BLaER1 (cell line): Measurements from ENCODE around the gene GMDS.

Source experiments
- H3K27ac ChIP-seq: shearing (Covaris generic); formaldehyde crosslinking; 2 replicates; pipeline ENCODE4 v1.8.1; 2022
- H3K27me3 ChIP-seq: shearing (Covaris generic); formaldehyde crosslinking; 2 replicates; pipeline ENCODE4 v1.8.1; 2022
- H3K36me3 ChIP-seq: shearing (Covaris generic); formaldehyde crosslinking; 2 replicates; pipeline ENCODE4 v1.8.1; 2022
- H3K4me1 ChIP-seq: shearing (Covaris generic); formaldehyde crosslinking; 2 replicates; pipeline ENCODE4 v1.8.1; 2022
- H3K4me2 ChIP-seq: shearing (Covaris generic); formaldehyde crosslinking; 2 replicates; pipeline ENCODE4 v1.8.1; 2022
- H3K4me3 ChIP-seq: shearing (Covaris generic); formaldehyde crosslinking; 2 replicates; pipeline ENCODE4 v1.8.1; 2022
- H3K9ac ChIP-seq: shearing (Covaris generic); formaldehyde crosslinking; 2 replicates; pipeline ENCODE4 v1.8.1; 2022
- H3K9me3 ChIP-seq: shearing (Covaris generic); formaldehyde crosslinking; 2 replicates; pipeline ENCODE4 v1.8.1; 2022
- H4K20me1 ChIP-seq: shearing (Covaris generic); formaldehyde crosslinking; 2 replicates; pipeline ENCODE4 v1.8.1; 2022
- Cebpa-rat ChIP-seq: shearing (Covaris generic); IDR thresholded peaks from 2 replicates; pipeline ENCODE4 v1.8.1; 2022

GMDS gene

GRCh38 chr6:1598886-1599285 lies 646.5 kb downstream of the GMDS start:
- H3K36me3 ChIP-seq, result no peaks in the 10 kb centered on the region
- no peak for TF ChIP-seq Cebpa-rat
- peaks cover 23% of the 10 kb centered on the region for H3K4me1 ChIP-seq
- H4K20me1 ChIP-seq, result peaks cover 26% of the 10 kb centered on the region; the same call in 1 of the 2 replicates
- peaks cover 70% of the 10 kb centered on the region for H3K27me3 ChIP-seq
- no peak overlapping the region for H3K27ac ChIP-seq
- H3K9ac ChIP-seq, result no peak overlapping the region
- no peaks in the 10 kb centered on the region for H3K9me3 ChIP-seq
- no peak overlapping the region for H3K4me3 ChIP-seq
- no peak overlapping the region for H3K4me2 ChIP-seq

- Histone ChIP-seq H3K27me3 (peaks cover 70% of the 10 kb centered on the region), H4K20me1 (peaks cover 22% of the 10 kb centered on the region; the same call in 1 of the 2 replicates), H3K27ac (no peak overlapping the region), H3K4me2 (no peak overlapping the region), H3K4me3 (no peak overlapping the region), H3K4me1 (peaks cover 23% of the 10 kb centered on the region), H3K9ac (no peak overlapping the region), H3K9me3 (no peaks in the 10 kb centered on the region), H3K36me3 (no peaks in the 10 kb centered on the region)
- no peak for TF ChIP-seq Cebpa-rat
Measured at GRCh38 chr6:1598433-1598832, 647.0 kb downstream of the GMDS start.

GRCh38 chr6:1597924-1598323 lies 647.5 kb downstream of the GMDS start:
- Histone ChIP-seq H3K4me1 (peaks cover 23% of the 10 kb centered on the region), H3K36me3 (no peaks in the 10 kb centered on the region), H3K4me2 (no peak overlapping the region), H3K4me3 (no peak overlapping the region), H3K9ac (no peak overlapping the region), H4K20me1 (peaks cover 22% of the 10 kb centered on the region; the same call in 1 of the 2 replicates), H3K27ac (no peak overlapping the region), H3K27me3 (peaks cover 67% of the 10 kb centered on the region), H3K9me3 (no peaks in the 10 kb centered on the region)
- no peak; the same call in 1 of the 2 replicates for TF ChIP-seq Cebpa-rat

DNA sequence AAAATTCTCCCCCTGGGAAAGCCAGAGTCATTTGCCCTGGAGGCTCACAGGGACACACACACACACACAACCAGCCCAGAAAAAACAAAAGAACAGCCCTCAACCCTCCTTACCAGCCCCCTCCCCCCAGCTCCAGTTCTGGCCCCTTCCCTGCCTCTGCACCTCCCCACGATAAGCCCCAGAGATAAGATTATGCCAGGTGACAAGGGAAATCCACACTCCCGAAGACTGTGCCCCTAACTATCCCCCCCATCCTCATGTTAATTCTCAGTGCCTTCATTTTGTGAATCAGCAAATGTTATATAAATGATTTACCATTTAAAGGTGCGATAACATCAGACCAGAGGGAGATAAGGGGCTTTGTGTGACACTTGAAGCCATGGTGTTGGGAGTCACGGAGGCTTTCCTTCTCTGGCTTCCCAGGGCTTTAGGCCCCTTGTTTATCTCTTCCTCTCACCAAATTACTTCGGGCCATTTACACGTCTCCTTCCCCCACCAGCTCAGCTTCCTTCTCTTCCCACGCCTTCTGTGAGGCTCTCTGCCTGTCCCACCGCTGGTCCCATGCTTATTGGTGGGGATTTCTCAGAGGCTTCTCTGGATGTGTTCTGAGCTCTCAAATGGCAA lies 648.2 kb downstream of the GMDS start:
- Histone ChIP-seq H3K36me3 (no peaks in the 10 kb centered on the region), H3K4me2 (no peak overlapping the region), H3K9me3 (no peaks in the 10 kb centered on the region), H3K4me3 (no peak overlapping the region), H4K20me1 (peaks cover 19% of the 10 kb centered on the region; the same call in 1 of the 2 replicates), H3K27ac (no peak overlapping the region), H3K4me1 (peaks cover 23% of the 10 kb centered on the region), H3K27me3 (peaks cover 60% of the 10 kb centered on the region), H3K9ac (no peak overlapping the region)
- TF ChIP-seq Cebpa-rat, result no peak

DNA sequence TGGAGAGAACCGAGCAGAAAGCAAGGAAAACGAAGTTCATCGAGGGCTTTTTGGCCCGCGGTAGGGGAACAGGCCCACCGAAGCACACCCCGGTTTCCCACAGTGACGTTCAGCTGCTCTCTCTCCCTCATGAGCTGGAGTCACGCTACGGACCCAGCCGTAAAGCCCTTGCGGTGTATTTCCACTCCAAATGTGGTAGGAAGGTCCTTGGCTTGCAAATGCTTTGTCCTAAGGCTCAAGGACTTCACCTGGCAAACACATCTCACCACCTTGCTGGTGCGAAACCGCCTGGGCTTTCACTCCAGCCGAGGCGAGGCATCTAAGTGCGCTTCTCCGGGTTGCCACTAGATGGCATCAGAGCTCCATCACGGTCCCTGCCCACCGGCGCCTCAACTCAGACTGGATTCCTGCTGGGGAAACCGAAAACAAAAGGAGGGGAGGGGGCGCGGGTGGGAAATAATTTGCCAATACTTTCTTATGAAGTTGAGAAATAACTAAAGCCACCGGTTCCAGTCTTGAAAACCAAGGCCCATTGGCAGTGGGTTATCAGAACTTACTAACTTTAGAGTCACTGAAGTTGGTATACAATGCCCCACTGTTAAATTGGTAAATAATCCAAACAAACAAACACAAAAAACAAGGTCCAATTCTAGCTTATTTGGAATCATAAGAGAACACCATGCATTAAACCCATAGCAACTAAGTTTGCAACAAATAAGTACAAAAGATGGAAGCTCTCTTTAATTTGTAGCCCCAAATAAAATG lies 649.1 kb downstream of the GMDS start:
- Histone ChIP-seq H4K20me1 (peaks cover 12% of the 10 kb centered on the region; the same call in 1 of the 2 replicates), H3K4me3 (peak overlapping the region; percentile 60; the same call in 1 of the 2 replicates), H3K9me3 (no peaks in the 10 kb centered on the region), H3K9ac (no peak overlapping the region), H3K27me3 (peaks cover 51% of the 10 kb centered on the region), H3K27ac (no peak overlapping the region), H3K4me1 (peaks cover 23% of the 10 kb centered on the region), H3K4me2 (peak overlapping the region; percentile 99), H3K36me3 (no peaks in the 10 kb centered on the region)
- TF ChIP-seq Cebpa-rat, result no peak

GRCh38 chr6:1595271-1596087 lies 649.9 kb downstream of the GMDS start:
- peaks cover 9% of the 10 kb centered on the region; the same call in 1 of the 2 replicates for H4K20me1 ChIP-seq
- TF ChIP-seq Cebpa-rat, result no peak
- no peaks in the 10 kb centered on the region for H3K9me3 ChIP-seq
- peaks cover 23% of the 10 kb centered on the region for H3K4me1 ChIP-seq
- no peak overlapping the region for H3K27ac ChIP-seq
- no peak overlapping the region for H3K9ac ChIP-seq
- H3K27me3 ChIP-seq, result peaks cover 43% of the 10 kb centered on the region
- peak overlapping the region; percentile 99 for H3K4me2 ChIP-seq
- peak overlapping the region; percentile 60 for H3K4me3 ChIP-seq
- no peaks in the 10 kb centered on the region for H3K36me3 ChIP-seq

DNA sequence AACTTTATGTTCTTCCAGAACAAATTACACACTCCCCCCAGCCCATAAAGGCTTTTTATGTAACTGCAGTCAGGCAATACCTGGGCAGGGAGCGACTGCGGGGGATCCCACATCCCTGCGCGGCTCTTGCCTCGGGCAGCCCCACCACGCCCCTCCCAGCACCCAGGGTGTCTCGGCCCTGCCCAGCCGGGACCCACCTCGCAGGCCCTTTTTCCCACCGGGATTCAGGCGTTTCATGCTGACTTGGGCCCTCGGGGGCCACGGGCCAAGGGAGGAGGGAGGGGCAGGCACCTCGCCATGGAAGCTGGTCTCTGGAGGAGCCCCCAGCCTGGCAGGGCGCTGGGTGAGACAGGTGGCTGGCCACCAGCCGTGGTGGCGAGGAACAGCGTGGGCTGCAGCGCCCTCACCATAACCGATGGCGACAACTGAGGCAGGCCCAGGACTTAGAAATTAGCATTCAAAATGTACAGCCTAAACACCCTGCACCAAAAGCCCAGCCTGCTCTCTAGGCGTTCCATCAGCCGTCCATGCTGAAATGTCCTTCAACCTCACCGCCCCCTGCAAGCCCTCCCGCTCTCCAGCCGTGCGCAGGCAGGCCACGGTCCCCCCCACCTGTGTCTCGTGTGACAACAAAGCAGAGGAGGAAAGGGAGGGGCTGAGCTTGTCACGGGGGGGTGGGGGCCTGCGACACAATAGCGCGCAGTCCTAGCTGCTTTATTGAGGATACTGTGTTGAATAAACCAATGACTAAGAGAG lies 650.8 kb downstream of the GMDS start:
- Histone ChIP-seq H3K4me1 (peaks cover 23% of the 10 kb centered on the region), H3K4me3 (peak overlapping the region; percentile 60), H3K27me3 (peaks cover 36% of the 10 kb centered on the region), H3K9ac (no peak overlapping the region), H3K4me2 (peak overlapping the region; percentile 99), H4K20me1 (peaks cover 9% of the 10 kb centered on the region; the same call in 1 of the 2 replicates), H3K36me3 (no peaks in the 10 kb centered on the region), H3K27ac (no peak overlapping the region), H3K9me3 (no peaks in the 10 kb centered on the region)
- TF ChIP-seq Cebpa-rat, result no peak

- no peak overlapping the region for H3K9ac ChIP-seq
- no peak for TF ChIP-seq Cebpa-rat
- no peak overlapping the region for H3K4me3 ChIP-seq
- peaks cover 29% of the 10 kb centered on the region for H3K27me3 ChIP-seq
- H4K20me1 ChIP-seq, result peaks cover 9% of the 10 kb centered on the region; the same call in 1 of the 2 replicates
- H3K36me3 ChIP-seq, result no peaks in the 10 kb centered on the region
- no peak overlapping the region for H3K27ac ChIP-seq
- H3K9me3 ChIP-seq, result no peaks in the 10 kb centered on the region
- peaks cover 23% of the 10 kb centered on the region for H3K4me1 ChIP-seq
- H3K4me2 ChIP-seq, result peak overlapping the region; percentile 99; the same call in 1 of the 2 replicates
Measured at GRCh38 chr6:1593958-1594314, 651.5 kb downstream of the GMDS start.
